Measurements from ENCODE around the gene SLC6A19. TPM values are rescaled to one million over a fixed set of nuclear protein-coding genes. Genes with fewer than 3 reads are reported as not detected.

SLC6A19 gene
- total and polyA plus RNA-seq, 2 of the 13 experiments (the other 11 are each of a cell fraction or from before 2014, with no cell fraction given), result 0.02 TPM; not detected in 1

GRCh38 chr5:1181451-1182359, 19.7 kb upstream of the SLC6A19 start:
- in situ Hi-C loops (cut with HindIII; ENCODE audit: extremely low pct_ligation_motif_present, low pct_unique_long_range_greater_than_20kb) (no loop called here), intact Hi-C loops (cut with micrococcal nuclease; ENCODE audit: unreplicated experiment) (no loop called here)
- TF ChIP-seq ZHX1 (CRISPR knock-in tag; IDR thresholded peaks at IDR 0.05; ENCODE audit: low read depth) (0 out of 2 replicates have a peak, but pooled peaks have one; percentile 43), LCORL (IDR thresholded peaks at IDR 0.05) (no peak), LCORL (CRISPR knock-in tag; IDR thresholded peaks at IDR 0.05) (peak; percentile 85), ZNF749 (CRISPR knock-in tag; IDR thresholded peaks at IDR 0.05; ENCODE audit: borderline replicate concordance) (no peak), MLX (CRISPR knock-in tag; IDR thresholded peaks at IDR 0.05) (0 out of 2 replicates have a peak, but pooled peaks have one; percentile 23), THAP7 (CRISPR knock-in tag; IDR thresholded peaks at IDR 0.05) (0 out of 2 replicates have a peak, but pooled peaks have one; percentile 23), ESRRA (CRISPR knock-in tag; IDR thresholded peaks at IDR 0.05; ENCODE audit: low read depth) (peak; percentile 95), TRIM24 (CRISPR knock-in tag; IDR thresholded peaks at IDR 0.05) (no peak), POGZ (CRISPR knock-in tag; IDR thresholded peaks at IDR 0.05) (0 out of 2 replicates have a peak, but pooled peaks have one; percentile 38), POLR2AphosphoS5 (IDR thresholded peaks at IDR 0.05; ENCODE audit: low read depth, low read length) (peak; percentile 54), GFI1 (CRISPR knock-in tag; IDR thresholded peaks at IDR 0.05; ENCODE audit: borderline replicate concordance) (peak; percentile 65; the same call in 1 of the 2 replicates), NR2C2 (CRISPR knock-in tag; IDR thresholded peaks at IDR 0.05; ENCODE audit: borderline replicate concordance) (peak; percentile 98), TARDBP (CRISPR knock-in tag; IDR thresholded peaks at IDR 0.05) (peak; percentile 57)
- TF ChIP-seq, protein P1, sequence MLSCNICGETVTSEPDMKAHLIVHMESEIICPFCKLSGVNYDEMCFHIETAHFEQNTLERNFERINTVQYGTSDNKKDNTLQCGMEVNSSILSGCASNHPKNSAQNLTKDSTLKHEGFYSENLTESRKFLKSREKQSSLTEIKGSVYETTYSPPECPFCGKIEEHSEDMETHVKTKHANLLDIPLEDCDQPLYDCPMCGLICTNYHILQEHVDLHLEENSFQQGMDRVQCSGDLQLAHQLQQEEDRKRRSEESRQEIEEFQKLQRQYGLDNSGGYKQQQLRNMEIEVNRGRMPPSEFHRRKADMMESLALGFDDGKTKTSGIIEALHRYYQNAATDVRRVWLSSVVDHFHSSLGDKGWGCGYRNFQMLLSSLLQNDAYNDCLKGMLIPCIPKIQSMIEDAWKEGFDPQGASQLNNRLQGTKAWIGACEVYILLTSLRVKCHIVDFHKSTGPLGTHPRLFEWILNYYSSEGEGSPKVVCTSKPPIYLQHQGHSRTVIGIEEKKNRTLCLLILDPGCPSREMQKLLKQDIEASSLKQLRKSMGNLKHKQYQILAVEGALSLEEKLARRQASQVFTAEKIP (CRISPR knock-in tag; IDR thresholded peaks at IDR 0.05; ENCODE audit: borderline replicate concordance), result no peak
- TF ChIP-seq, protein P2, sequence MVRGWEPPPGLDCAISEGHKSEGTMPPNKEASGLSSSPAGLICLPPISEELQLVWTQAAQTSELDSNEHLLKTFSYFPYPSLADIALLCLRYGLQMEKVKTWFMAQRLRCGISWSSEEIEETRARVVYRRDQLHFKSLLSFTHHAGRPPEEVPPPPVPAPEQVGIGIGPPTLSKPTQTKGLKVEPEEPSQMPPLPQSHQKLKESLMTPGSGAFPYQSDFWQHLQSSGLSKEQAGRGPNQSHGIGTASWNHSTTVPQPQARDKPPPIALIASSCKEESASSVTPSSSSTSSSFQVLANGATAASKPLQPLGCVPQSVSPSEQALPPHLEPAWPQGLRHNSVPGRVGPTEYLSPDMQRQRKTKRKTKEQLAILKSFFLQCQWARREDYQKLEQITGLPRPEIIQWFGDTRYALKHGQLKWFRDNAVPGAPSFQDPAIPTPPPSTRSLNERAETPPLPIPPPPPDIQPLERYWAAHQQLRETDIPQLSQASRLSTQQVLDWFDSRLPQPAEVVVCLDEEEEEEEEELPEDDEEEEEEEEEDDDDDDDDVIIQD (CRISPR knock-in tag; IDR thresholded peaks at IDR 0.05; ENCODE audit: low read depth), result peak; percentile 75; the same call in 1 of the 2 replicates

More at GRCh38 chr5:1181451-1182359, 19.7 kb upstream of the SLC6A19 start:
- BruUV-seq (replicated peaks), result no TSS peak
- 7% methylated on average over 16 of the region's 27 CpGs for WGBS (ENCODE audit: low lambda C conversion rate)
- Histone ChIP-seq H3K4me1 (ENCODE audit: insufficient read depth, low read length) (peaks cover 86% of the 10 kb centered on the region), H3K4me3 (replicated peaks in 1 of 3; ENCODE audit: insufficient read depth in 1 of 3, low read depth in 2 of 3, low read length in 3 of 3) (peak overlapping the region; percentile 68 to 79 (median 74); a peak in 4 of 6 replicates), H3K27me3 (ENCODE audit: control insufficient read depth in 1 of 2, insufficient read depth in 2 of 2, low read length in 2 of 2) (no peaks in the 10 kb centered on the region; a peak in 1 of 5 replicates), H3K79me2 (ENCODE audit: insufficient read depth, low read length) (no peaks in the 10 kb centered on the region), H3K9me3 (ENCODE audit: low read length) (no peaks in the 10 kb centered on the region), H3K9ac (ENCODE audit: insufficient read depth, low read depth, low read length) (peak overlapping the region; percentile 83), H3K4me2 (ENCODE audit: low read depth, low read length) (peak overlapping the region; percentile 91), H3K27ac (ENCODE audit: extremely low read length, insufficient read depth, low read length) (peak overlapping the region; percentile 99), H3K36me3 (replicated peaks in 1 of 2; ENCODE audit: control insufficient read depth in 1 of 2, insufficient read depth in 2 of 2, low read length in 2 of 2) (no peaks in the 10 kb centered on the region), H4K20me1 (ENCODE audit: insufficient read depth, low read length) (no peaks in the 10 kb centered on the region), H2AFZ (ENCODE audit: low read length) (no peak overlapping the region)
- POLR2A ChIA-PET, result interaction anchor here (0.7 to 3.0 kb wide), 4 partner anchors 9 to 289 kb away, joined by 3 to 19 read pairs (median 8); partner anchors contain the start of genes BRD9 and TRIP13
- FAIRE-seq, result peak; percentile 68
- ATAC-seq, result peak; percentile 2
- DNase-seq (ENCODE audit: low spot score), result peak; percentile 45
- CTCF ChIA-PET (ENCODE audit: low intra/inter-chr PET ratio, low total read pairs), result no interaction called here

Measured in HepG2 (cell line).